Caco-2 (cell line): ENCODE data around the gene GLYATL3. TPM values are rescaled to one million over a fixed set of nuclear protein-coding genes. Genes with fewer than 3 reads are reported as not detected.

Source experiments
- BruUV-seq: library from RNA; stranded (reverse); fragments of 400-500 nt; replicated peaks from 2 replicates; lab custom pipeline; 2021; lab: Mats Ljungman, UMichigan
- CTCF ChIA-PET: fragments of 300-600 bp; sonication (Branson Sonifier 250); formaldehyde crosslinking; loops from one replicate; lab custom pipeline; 2022; ENCODE audit warnings: antibody characterized with exemption; lab: Charles Lee
- POLR2A ChIA-PET: fragments of 300-600 bp; sonication (Branson Sonifier 250); formaldehyde crosslinking; loops from one replicate; lab custom pipeline; 2022; ENCODE audit warnings: antibody characterized with exemption; lab: Charles Lee
- DNase-seq, 2 experiments: peaks; one replicate each; pipeline versions ENCODE4 v3.0.0 to v3.0.0-alpha.2; 2020 to 2022
- H3K27me3 ChIP-seq: replicated peaks from 2 replicates; pipeline ENCODE4 v1.6.0; 2011; ENCODE audit warnings: low read length; ENCODE audit not compliant: control insufficient read depth, insufficient read depth
- H3K36me3 ChIP-seq: 2 replicates; pipeline ENCODE4 v1.5.1; 2011; ENCODE audit warnings: low read length; ENCODE audit not compliant: control insufficient read depth, insufficient read depth
- H3K4me1 ChIP-seq: fragments of 250-450 bp; sonication (Bioruptor Pico); 2 replicates; pipeline ENCODE4 v1.5.1; 2020; ENCODE audit warnings: mild to moderate bottlenecking
- H3K4me3 ChIP-seq: 2 replicates; pipeline ENCODE4 v1.5.1; 2011; ENCODE audit warnings: low read depth, mild to moderate bottlenecking, control low read depth, low read length
- H3K9me3 ChIP-seq: fragments of 250-450 bp; sonication (Bioruptor Pico); 2 replicates; pipeline ENCODE4 v1.5.1; 2020; ENCODE audit warnings: mild to moderate bottlenecking, moderate library complexity
- H3K27ac Mint-ChIP-seq: one replicate; pipeline ENCODE4 v1.8.0; 2022; ENCODE audit warnings: mixed read lengths; ENCODE audit not compliant: unreplicated experiment
- H3K27me3 Mint-ChIP-seq: one replicate; pipeline ENCODE4 v1.8.0; 2022; ENCODE audit warnings: mixed read lengths; ENCODE audit not compliant: insufficient read depth, unreplicated experiment
- H3K36me3 Mint-ChIP-seq: one replicate; pipeline ENCODE4 v1.8.0; 2022; ENCODE audit warnings: mild to moderate bottlenecking, mixed read lengths; ENCODE audit not compliant: insufficient read depth, unreplicated experiment
- H3K4me1 Mint-ChIP-seq: one replicate; pipeline ENCODE4 v1.8.0; 2022; ENCODE audit warnings: low read depth, mixed read lengths; ENCODE audit not compliant: unreplicated experiment
- H3K4me3 Mint-ChIP-seq: one replicate; pipeline ENCODE4 v1.8.0; 2022; ENCODE audit warnings: mild to moderate bottlenecking, moderate library complexity, mixed read lengths; ENCODE audit not compliant: unreplicated experiment
- H3K9me3 Mint-ChIP-seq: one replicate; pipeline ENCODE4 v1.8.0; 2022; ENCODE audit warnings: mixed read lengths; ENCODE audit not compliant: unreplicated experiment
- CTCF ChIP-seq, 2 experiments: fragments of 200-600 bp in 1 of 2; IDR thresholded peaks; 1 replicate in 1 of 2; 2 replicates in 1 of 2; pipeline versions ENCODE4 v1.5.1 to v1.8.0; 2011 to 2022; ENCODE audit warnings: antibody characterized with exemption in 1 of 2, control low read depth in 1 of 2, inconsistent platforms in 1 of 2, low read depth in 1 of 2, low read length in 1 of 2, mild to moderate bottlenecking in 1 of 2, moderate library complexity in 1 of 2; ENCODE audit not compliant: insufficient read depth in 1 of 2, severe bottlenecking in 1 of 2, unreplicated experiment in 1 of 2
- intact Hi-C: fragments of 100-400 bp; cut with micrococcal nuclease; formaldehyde crosslinking; loops from one replicate; pipeline ENCODE4 v1.10.0; 2022; ENCODE audit not compliant: unreplicated experiment
- total RNA-seq: library from RNA; stranded (reverse); gene quantifications from 2 replicates; pipeline ENCODE4 v1.2.3, GENCODE V29; 2022

The GLYATL3 gene
- total RNA-seq, 1 experiment from 2014 or later, result not detected

- TF ChIP-seq CTCF (IDR thresholded peaks at IDR 0.05; ENCODE audit: insufficient read depth in 1 of 2, low read depth in 1 of 2, low read length in 1 of 2, severe bottlenecking in 1 of 2, unreplicated experiment in 1 of 2), result no peak
- no peak for DNase-seq
- Histone ChIP-seq H3K9me3 (no peaks in the 10 kb centered on the region), H3K4me1 (no peaks in the 10 kb centered on the region), H3K4me3 (no peak overlapping the region), H3K36me3 (no peaks in the 10 kb centered on the region), H3K27me3 (no peaks in the 10 kb centered on the region)
- Mint-ChIP-seq H3K27me3 (no peaks in the 10 kb centered on the region), H3K27ac (no peak overlapping the region), H3K4me3 (no peak overlapping the region), H3K9me3 (no peaks in the 10 kb centered on the region), H3K4me1 (no peaks in the 10 kb centered on the region), H3K36me3 (no peaks in the 10 kb centered on the region)
- ChIA-PET POLR2A (no interaction called here), CTCF (no interaction called here)
- no TSS peak for BruUV-seq
- intact Hi-C loops, result loop anchor here (5.0 kb wide), 1 partner anchor 42 kb away; no protein-coding TSS in a partner anchor
These were observed 30.5 kb downstream of the GLYATL3 start for GRCh38 chr6:49530141-49530776.

GRCh38 chr6:49531774-49532569 lies 32.2 kb downstream of the GLYATL3 start:
- no peaks in the 10 kb centered on the region for H3K36me3 Mint-ChIP-seq
- Histone ChIP-seq H3K4me1 (no peaks in the 10 kb centered on the region), H3K36me3 (no peaks in the 10 kb centered on the region), H3K4me3 (no peak overlapping the region), H3K9me3 (no peaks in the 10 kb centered on the region), H3K27me3 (no peaks in the 10 kb centered on the region)
- no peaks in the 10 kb centered on the region for H3K4me1 Mint-ChIP-seq
- no peaks in the 10 kb centered on the region for H3K9me3 Mint-ChIP-seq
- DNase-seq, result peak in 1 of 2 experiments; percentile 32
- intact Hi-C loops, result loop anchor here (1.0 to 5.0 kb wide), 4 partner anchors 40 to 317 kb away; no protein-coding TSS in a partner anchor
- no peak overlapping the region for H3K27ac Mint-ChIP-seq
- CTCF ChIA-PET, result interaction anchor here (0.6 to 2.7 kb wide), 8 partner anchors 18 to 318 kb away, joined by 3 to 18 read pairs (median 5); partner anchors contain the start of gene C6orf141
- no peaks in the 10 kb centered on the region for H3K27me3 Mint-ChIP-seq
- POLR2A ChIA-PET, result no interaction called here
- no TSS peak for BruUV-seq
- peak; percentile 80 to 82 for TF ChIP-seq CTCF (IDR thresholded peaks at IDR 0.05; ENCODE audit: insufficient read depth in 1 of 2, low read depth in 1 of 2, low read length in 1 of 2, severe bottlenecking in 1 of 2, unreplicated experiment in 1 of 2)
- no peak overlapping the region for H3K4me3 Mint-ChIP-seq

GRCh38 chr6:49535795-49536194 lies 36.1 kb downstream of the GLYATL3 start:
- CTCF ChIA-PET, result no interaction called here
- Mint-ChIP-seq H3K4me3 (no peak overlapping the region), H3K27ac (no peak overlapping the region), H3K4me1 (no peaks in the 10 kb centered on the region), H3K27me3 (no peaks in the 10 kb centered on the region), H3K36me3 (no peaks in the 10 kb centered on the region), H3K9me3 (no peaks in the 10 kb centered on the region)
- intact Hi-C loops, result no loop called here
- Histone ChIP-seq H3K9me3 (no peaks in the 10 kb centered on the region), H3K36me3 (no peaks in the 10 kb centered on the region), H3K27me3 (no peaks in the 10 kb centered on the region), H3K4me3 (no peak overlapping the region), H3K4me1 (no peaks in the 10 kb centered on the region)
- no peak for DNase-seq
- no TSS peak for BruUV-seq
- POLR2A ChIA-PET, result no interaction called here
- TF ChIP-seq CTCF (IDR thresholded peaks at IDR 0.05; ENCODE audit: insufficient read depth in 1 of 2, low read depth in 1 of 2, low read length in 1 of 2, severe bottlenecking in 1 of 2, unreplicated experiment in 1 of 2), result no peak
